Epithelial cell of esophagus (primary cell): Measurements from ENCODE around the gene CBX8.

Experiments
- DNase-seq: peaks from one replicate; pipeline ENCODE4 v3.0.0; 2010; ENCODE audit warnings: low read depth
- H3K4me3 ChIP-seq: 2 replicates; pipeline ENCODE4 v1.5.1; 2011; ENCODE audit warnings: mild to moderate bottlenecking, low read length, control low read depth
- CTCF ChIP-seq: IDR thresholded peaks from 2 replicates; pipeline ENCODE4 v1.5.1; 2011; ENCODE audit warnings: low read depth, mild to moderate bottlenecking, low read length, control low read depth, inconsistent platforms; ENCODE audit not compliant: insufficient read depth; ENCODE audit errors: missing control alignments

The CBX8 gene

GRCh38 chr17:79812353-79813258 lies 15.7 kb upstream of the CBX8 start:
- peak overlapping the region; percentile 21 for H3K4me3 ChIP-seq
- DNase-seq, result no peak
- no peak for TF ChIP-seq CTCF

- DNase-seq, result no peak
- TF ChIP-seq CTCF, result no peak
- no peak overlapping the region for H3K4me3 ChIP-seq
Observed at GRCh38 chr17:79811868-79812352, 15.0 kb upstream of the CBX8 start.

- no peak overlapping the region for H3K4me3 ChIP-seq
- peak; percentile 29 for TF ChIP-seq CTCF
- DNase-seq, result peak; percentile 40
Observed at GRCh38 chr17:79811011-79811867, 14.4 kb upstream of the CBX8 start.

- TF ChIP-seq CTCF, result no peak
- peak; percentile 91 for DNase-seq
- no peak overlapping the region for H3K4me3 ChIP-seq
Observed at GRCh38 chr17:79810130-79811010, 13.5 kb upstream of the CBX8 start.

- TF ChIP-seq CTCF, result no peak
- no peak for DNase-seq
- no peak overlapping the region for H3K4me3 ChIP-seq
Observed at GRCh38 chr17:79809530-79810129, 12.8 kb upstream of the CBX8 start.
